PC-9 (cell line): Measurements from ENCODE around the gene POU6F2. TPM values are rescaled to one million over a fixed set of nuclear protein-coding genes. Genes with fewer than 3 reads are reported as not detected.

ENCODE experiments used
- BruUV-seq: library from RNA; stranded (reverse); fragments of 400-500 nt; replicated peaks from 2 replicates; lab custom pipeline; 2021; lab: Mats Ljungman, UMichigan
- CTCF ChIA-PET: fragments of 300-600 bp; sonication (Branson Sonifier 250); formaldehyde crosslinking; loops from one replicate; lab custom pipeline; 2022; ENCODE audit warnings: antibody characterized with exemption; lab: Charles Lee
- POLR2A ChIA-PET: fragments of 300-600 bp; sonication (Branson Sonifier 250); formaldehyde crosslinking; loops from one replicate; lab custom pipeline; 2022; ENCODE audit warnings: antibody characterized with exemption; ENCODE audit not compliant: unreplicated experiment; lab: Charles Lee
- DNase-seq, 2 experiments: peaks; one replicate each; pipeline versions ENCODE4 v3.0.0 to v3.0.0-alpha.2; 2015 to 2022; ENCODE audit warnings: mixed read lengths in 1 of 2
- H2AFZ ChIP-seq: fragments of 200-600 bp; sonication (generic); 2 replicates; pipeline ENCODE4 v1.8.1; 2017; ENCODE audit warnings: antibody characterized with exemption
- H3F3A ChIP-seq: fragments of 200-600 bp; sonication (generic); 2 replicates; pipeline ENCODE4 v1.8.1; 2017; ENCODE audit warnings: antibody characterized with exemption, mild to moderate bottlenecking, low read depth; ENCODE audit not compliant: insufficient read depth
- H3K27ac ChIP-seq: fragments of 200-600 bp; sonication (generic); 2 replicates; pipeline ENCODE4 v1.6.1; 2016; ENCODE audit warnings: mixed run types
- H3K27me3 ChIP-seq: fragments of 200-600 bp; sonication (generic); 2 replicates; pipeline ENCODE4 v1.6.1; 2016; ENCODE audit warnings: low read depth, mixed run types; ENCODE audit not compliant: insufficient read depth
- H3K36me3 ChIP-seq: fragments of 200-600 bp; sonication (generic); 2 replicates; pipeline ENCODE4 v1.6.1; 2016; ENCODE audit warnings: low read depth, mixed run types
- H3K4me1 ChIP-seq: fragments of 200-600 bp; sonication (generic); replicated peaks from 2 replicates; pipeline ENCODE4 v1.6.1; 2016; ENCODE audit warnings: mixed run types; ENCODE audit not compliant: insufficient read depth
- H3K4me2 ChIP-seq: fragments of 200-600 bp; sonication (generic); 2 replicates; pipeline ENCODE4 v1.6.1; 2017; ENCODE audit warnings: mixed run types
- H3K4me3 ChIP-seq: fragments of 200-600 bp; sonication (generic); 2 replicates; pipeline ENCODE4 v1.6.1; 2016; ENCODE audit warnings: mixed run types
- H3K79me2 ChIP-seq: fragments of 200-600 bp; sonication (generic); 2 replicates; pipeline ENCODE4 v1.6.1; 2017; ENCODE audit warnings: low read depth, mixed run types
- H3K9me2 ChIP-seq: fragments of 200-600 bp; sonication (generic); 2 replicates; pipeline ENCODE4 v1.8.1; 2017; ENCODE audit warnings: mild to moderate bottlenecking; ENCODE audit not compliant: insufficient read depth
- H3K9me3 ChIP-seq: fragments of 200-600 bp; sonication (generic); 2 replicates; pipeline ENCODE4 v1.8.1; 2016; ENCODE audit warnings: low read depth; ENCODE audit not compliant: insufficient read depth
- H4K20me1 ChIP-seq: fragments of 200-600 bp; sonication (generic); 2 replicates; pipeline ENCODE4 v1.8.1; 2017; ENCODE audit not compliant: insufficient read depth
- CTCF ChIP-seq: fragments of 200-600 bp; sonication (generic); conservative IDR thresholded peaks from 2 replicates; pipeline ENCODE4 v1.6.1; 2017; ENCODE audit warnings: mixed run types, antibody characterized with exemption, mild to moderate bottlenecking, moderate library complexity
- EZH2 ChIP-seq: fragments of 200-600 bp; sonication (generic); IDR thresholded peaks from 2 replicates; pipeline ENCODE4 v1.8.0; 2017; ENCODE audit warnings: antibody characterized with exemption, low read depth
- intact Hi-C: fragments of 100-400 bp; cut with micrococcal nuclease; formaldehyde crosslinking; loops from one replicate; pipeline ENCODE4 v1.10.0; 2022; ENCODE audit not compliant: unreplicated experiment
- total RNA-seq: library from RNA; stranded (reverse); gene quantifications from 2 replicates; pipeline ENCODE4 v1.2.3, GENCODE V29; 2021

The POU6F2 gene
- total RNA-seq, 1 experiment from 2014 or later = not detected

- intact Hi-C loops = no loop called here
- DNase-seq = no peak
- ChIA-PET POLR2A (no interaction called here), CTCF (no interaction called here)
- Histone ChIP-seq H4K20me1 (no peaks in the 10 kb centered on the region), H2AFZ (no peak overlapping the region), H3K27ac (no peak overlapping the region), H3K4me2 (no peak overlapping the region), H3K9me2 (peaks cover 4% of the 10 kb centered on the region; the same call in 1 of the 2 replicates), H3K4me3 (no peak overlapping the region), H3K27me3 (peaks cover 39% of the 10 kb centered on the region), H3F3A (no peaks in the 10 kb centered on the region), H3K79me2 (no peaks in the 10 kb centered on the region), H3K36me3 (no peaks in the 10 kb centered on the region), H3K9me3 (no peaks in the 10 kb centered on the region), H3K4me1 (no peaks in the 10 kb centered on the region)
- no peak for TF ChIP-seq CTCF
- no peak for TF ChIP-seq EZH2
- BruUV-seq = no TSS peak
These were observed 12.8 kb upstream of the POU6F2 start for GRCh38 chr7:38964921-38965320.

- H3K27me3 ChIP-seq = peaks cover 66% of the 10 kb centered on the region
- no peak overlapping the region for H3K4me3 ChIP-seq
- no peak overlapping the region for H2AFZ ChIP-seq
- H3K27ac ChIP-seq = no peak overlapping the region
- no peaks in the 10 kb centered on the region for H4K20me1 ChIP-seq
- TF ChIP-seq EZH2 (no peak), CTCF (no peak)
- no peak for DNase-seq
- no peak overlapping the region for H3K4me2 ChIP-seq
- no peaks in the 10 kb centered on the region for H3F3A ChIP-seq
- POLR2A ChIA-PET = no interaction called here
- no peaks in the 10 kb centered on the region for H3K79me2 ChIP-seq
- H3K4me1 ChIP-seq = no peaks in the 10 kb centered on the region
- no peaks in the 10 kb centered on the region for H3K9me3 ChIP-seq
- CTCF ChIA-PET = no interaction called here
- no peaks in the 10 kb centered on the region; the same call in 1 of the 2 replicates for H3K9me2 ChIP-seq
- intact Hi-C loops = no loop called here
- no peaks in the 10 kb centered on the region for H3K36me3 ChIP-seq
- no TSS peak for BruUV-seq
These were observed 3.9 kb upstream of the POU6F2 start for GRCh38 chr7:38973760-38974159.

- Histone ChIP-seq H2AFZ (no peak overlapping the region), H3K27ac (no peak overlapping the region), H4K20me1 (no peaks in the 10 kb centered on the region), H3F3A (no peaks in the 10 kb centered on the region), H3K9me3 (no peaks in the 10 kb centered on the region), H3K79me2 (no peaks in the 10 kb centered on the region), H3K27me3 (peaks cover 75% of the 10 kb centered on the region), H3K36me3 (no peaks in the 10 kb centered on the region), H3K9me2 (no peaks in the 10 kb centered on the region; the same call in 1 of the 2 replicates), H3K4me1 (no peaks in the 10 kb centered on the region), H3K4me3 (no peak overlapping the region), H3K4me2 (no peak overlapping the region)
- POLR2A ChIA-PET = no interaction called here
- no TSS peak for BruUV-seq
- no peak for TF ChIP-seq CTCF
- no peak for TF ChIP-seq EZH2
- CTCF ChIA-PET = no interaction called here
- DNase-seq = no peak
- intact Hi-C loops = no loop called here
These were observed 1.7 kb upstream of the POU6F2 start for GRCh38 chr7:38975944-38976392.
